ENCODE data around the gene DYNC1LI1. TPM values are rescaled to one million over a fixed set of nuclear protein-coding genes. Genes with fewer than 3 reads are reported as not detected.

Gene DYNC1LI1
- total RNA-seq, 1 donor from 2014 or later: 25.3 TPM

DNA sequence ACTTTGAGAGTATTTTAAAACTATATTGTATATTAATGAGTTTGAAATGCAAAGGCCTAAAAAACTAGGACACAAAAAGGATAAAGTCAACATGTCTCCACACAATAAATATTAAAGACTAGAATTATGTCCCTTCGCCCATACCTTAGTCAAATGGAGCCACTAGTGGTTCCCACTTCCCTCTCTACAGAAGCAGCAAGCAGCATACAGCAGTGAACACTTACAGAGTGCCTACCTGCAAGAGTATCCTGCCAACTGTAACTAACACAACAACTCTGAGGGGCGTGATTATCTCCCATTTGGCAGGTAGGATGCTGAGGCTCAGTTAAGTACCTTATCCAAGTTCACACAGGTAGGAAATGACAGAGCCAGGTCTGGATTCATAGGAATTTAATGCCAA is 17.2 kb downstream of the DYNC1LI1 start:
- H3K4me1 ChIP-seq: peaks cover 14% of the 10 kb centered on the region
- TF ChIP-seq, protein P1, sequence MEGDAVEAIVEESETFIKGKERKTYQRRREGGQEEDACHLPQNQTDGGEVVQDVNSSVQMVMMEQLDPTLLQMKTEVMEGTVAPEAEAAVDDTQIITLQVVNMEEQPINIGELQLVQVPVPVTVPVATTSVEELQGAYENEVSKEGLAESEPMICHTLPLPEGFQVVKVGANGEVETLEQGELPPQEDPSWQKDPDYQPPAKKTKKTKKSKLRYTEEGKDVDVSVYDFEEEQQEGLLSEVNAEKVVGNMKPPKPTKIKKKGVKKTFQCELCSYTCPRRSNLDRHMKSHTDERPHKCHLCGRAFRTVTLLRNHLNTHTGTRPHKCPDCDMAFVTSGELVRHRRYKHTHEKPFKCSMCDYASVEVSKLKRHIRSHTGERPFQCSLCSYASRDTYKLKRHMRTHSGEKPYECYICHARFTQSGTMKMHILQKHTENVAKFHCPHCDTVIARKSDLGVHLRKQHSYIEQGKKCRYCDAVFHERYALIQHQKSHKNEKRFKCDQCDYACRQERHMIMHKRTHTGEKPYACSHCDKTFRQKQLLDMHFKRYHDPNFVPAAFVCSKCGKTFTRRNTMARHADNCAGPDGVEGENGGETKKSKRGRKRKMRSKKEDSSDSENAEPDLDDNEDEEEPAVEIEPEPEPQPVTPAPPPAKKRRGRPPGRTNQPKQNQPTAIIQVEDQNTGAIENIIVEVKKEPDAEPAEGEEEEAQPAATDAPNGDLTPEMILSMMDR (IDR thresholded peaks at IDR 0.05): no peak
- TF ChIP-seq POLR2AphosphoS5 (IDR thresholded peaks at IDR 0.05; ENCODE audit: insufficient read depth in 1 of 2, low read depth in 1 of 2) (no peak), POLR2A (IDR thresholded peaks at IDR 0.05) (no peak)
- intact Hi-C loops (cut with DNase I): no loop called here
- H3K27ac ChIP-seq: no peak overlapping the region
- DNase-seq (ENCODE audit: extremely low spot score in 2 of 2): no peak
- no peak overlapping the region for H3K4me3 ChIP-seq
- no peaks in the 10 kb centered on the region for H3K36me3 ChIP-seq
- no peaks in the 10 kb centered on the region for H3K9me3 ChIP-seq
- H3K27me3 ChIP-seq: no peaks in the 10 kb centered on the region

DNA sequence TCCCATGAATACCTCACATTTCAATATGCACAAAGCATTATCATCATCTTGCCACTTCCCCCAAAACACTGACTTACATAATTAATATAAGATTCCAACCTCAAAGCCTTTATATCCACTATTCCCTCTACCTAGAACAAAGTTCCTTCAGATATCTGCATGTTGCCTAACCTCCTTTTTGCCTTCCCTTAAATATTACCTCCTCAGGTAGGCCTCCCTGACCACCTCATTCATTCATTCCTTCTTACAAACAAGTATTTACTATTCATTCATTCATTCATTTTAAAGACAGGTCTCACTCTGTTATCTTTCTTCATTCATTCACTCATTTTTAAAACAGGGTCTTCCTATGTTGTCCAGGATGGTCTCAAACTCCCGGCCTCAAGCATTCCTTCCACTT is 18.6 kb downstream of the DYNC1LI1 start:
- no peaks in the 10 kb centered on the region for H3K36me3 ChIP-seq
- H3K27ac ChIP-seq: no peak overlapping the region
- TF ChIP-seq, protein P1 (IDR thresholded peaks at IDR 0.05): no peak
- TF ChIP-seq POLR2A (IDR thresholded peaks at IDR 0.05): no peak
- no peak for TF ChIP-seq POLR2AphosphoS5 (IDR thresholded peaks at IDR 0.05; ENCODE audit: insufficient read depth in 1 of 2, low read depth in 1 of 2)
- H3K9me3 ChIP-seq: no peaks in the 10 kb centered on the region
- H3K27me3 ChIP-seq: no peaks in the 10 kb centered on the region
- H3K4me3 ChIP-seq: no peak overlapping the region
- intact Hi-C loops (cut with DNase I): no loop called here
- no peak for DNase-seq (ENCODE audit: extremely low spot score in 2 of 2)
- peaks cover 14% of the 10 kb centered on the region for H3K4me1 ChIP-seq

DNA sequence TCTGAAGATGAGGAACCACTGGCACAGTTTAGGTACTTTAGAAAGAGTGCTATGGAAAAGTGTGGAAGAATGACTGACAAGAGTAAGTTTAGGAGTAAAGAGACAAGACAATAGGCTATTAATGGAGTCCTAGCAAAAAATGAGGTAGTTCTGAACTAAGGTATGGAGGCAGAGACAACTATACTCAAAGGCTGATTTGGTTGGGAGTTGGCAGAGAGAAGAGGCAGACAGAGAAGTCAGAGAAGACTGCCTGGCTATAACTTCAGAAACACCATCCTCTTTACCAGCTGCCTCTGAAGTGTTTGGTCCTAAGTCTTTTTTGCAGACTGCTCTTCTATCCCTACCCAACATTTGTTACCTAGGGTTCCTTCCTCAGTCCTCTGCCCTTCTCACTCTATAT is 19.2 kb downstream of the DYNC1LI1 start:
- DNase-seq (ENCODE audit: extremely low spot score in 2 of 2): no peak
- H3K27ac ChIP-seq: no peak overlapping the region
- intact Hi-C loops (cut with DNase I): no loop called here
- H3K4me3 ChIP-seq: no peak overlapping the region
- no peaks in the 10 kb centered on the region for H3K27me3 ChIP-seq
- no peaks in the 10 kb centered on the region for H3K9me3 ChIP-seq
- no peaks in the 10 kb centered on the region for H3K36me3 ChIP-seq
- H3K4me1 ChIP-seq: peaks cover 10% of the 10 kb centered on the region
- TF ChIP-seq POLR2AphosphoS5 (IDR thresholded peaks at IDR 0.05; ENCODE audit: insufficient read depth in 1 of 2, low read depth in 1 of 2) (no peak), POLR2A (IDR thresholded peaks at IDR 0.05) (no peak)
- TF ChIP-seq, protein P1 (IDR thresholded peaks at IDR 0.05): no peak

DNA sequence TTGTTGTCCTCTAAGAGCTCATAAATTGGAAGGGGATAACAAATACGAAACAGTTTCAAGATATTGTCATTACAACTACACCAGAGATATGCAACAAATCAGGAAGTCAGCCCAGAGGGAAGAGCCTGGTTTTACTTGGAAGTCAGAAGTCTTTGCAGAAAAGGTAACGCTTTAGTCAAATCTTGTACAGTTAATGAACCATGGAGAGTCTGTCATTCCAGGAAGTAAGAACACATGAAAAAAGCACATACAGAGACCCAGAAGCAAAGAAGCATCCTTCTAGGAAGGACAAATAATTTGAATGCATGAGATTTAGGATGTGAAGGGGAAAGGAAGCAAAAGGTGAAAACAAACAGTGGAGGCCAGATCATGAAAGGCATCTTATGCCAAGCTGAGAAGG is 19.6 kb downstream of the DYNC1LI1 start:
- H3K27me3 ChIP-seq: no peaks in the 10 kb centered on the region
- H3K4me3 ChIP-seq: no peak overlapping the region
- no peaks in the 10 kb centered on the region for H3K36me3 ChIP-seq
- no peak for DNase-seq (ENCODE audit: extremely low spot score in 2 of 2)
- H3K4me1 ChIP-seq: peaks cover 6% of the 10 kb centered on the region
- H3K9me3 ChIP-seq: no peaks in the 10 kb centered on the region
- intact Hi-C loops (cut with DNase I): no loop called here
- no peak for TF ChIP-seq POLR2A (IDR thresholded peaks at IDR 0.05)
- TF ChIP-seq, protein P1 (IDR thresholded peaks at IDR 0.05): no peak
- TF ChIP-seq POLR2AphosphoS5 (IDR thresholded peaks at IDR 0.05; ENCODE audit: insufficient read depth in 1 of 2, low read depth in 1 of 2): no peak
- H3K27ac ChIP-seq: no peak overlapping the region

DNA sequence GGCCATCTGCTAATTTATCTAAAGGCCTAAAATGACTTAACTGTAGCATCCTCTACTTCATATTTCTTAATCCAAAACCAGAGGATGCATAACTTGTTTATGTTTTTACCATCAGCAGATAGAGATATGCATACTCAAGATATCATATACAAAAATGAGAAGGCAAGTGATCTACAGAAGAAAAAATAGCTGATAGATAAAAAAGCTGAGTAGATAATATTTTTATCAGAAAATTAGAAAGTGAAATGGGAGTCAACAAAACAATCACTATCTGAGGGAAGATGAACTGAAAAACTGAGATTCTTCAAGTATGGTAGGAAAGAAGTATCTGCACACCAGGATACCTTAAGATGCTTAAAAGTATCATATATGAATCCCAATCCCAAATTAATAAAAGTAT is 25.4 kb downstream of the DYNC1LI1 start:
- intact Hi-C loops (cut with DNase I): no loop called here
- Histone ChIP-seq H3K4me3 (no peak overlapping the region), H3K9me3 (no peaks in the 10 kb centered on the region), H3K36me3 (peaks cover 0 to 7% of the 10 kb centered on the region in 2 donors), H3K4me1 (no peaks in the 10 kb centered on the region), H3K27me3 (no peaks in the 10 kb centered on the region), H3K27ac (no peak overlapping the region)
- no peak for TF ChIP-seq POLR2AphosphoS5 (IDR thresholded peaks at IDR 0.05; ENCODE audit: insufficient read depth in 1 of 2, low read depth in 1 of 2)
- TF ChIP-seq POLR2A (IDR thresholded peaks at IDR 0.05): no peak
- TF ChIP-seq, protein P1 (IDR thresholded peaks at IDR 0.05): no peak
- DNase-seq (ENCODE audit: extremely low spot score in 2 of 2): no peak
